GM12892 (cell line): ENCODE results near the gene EHBP1.

Experiments used
- POLR2AphosphoS5 ChIP-seq: IDR thresholded peaks from 2 replicates; pipeline ENCODE4 v1.6.1; 2011; ENCODE audit warnings: low read depth, low read length, control low read depth
- TAF1 ChIP-seq: IDR thresholded peaks from 2 replicates; pipeline ENCODE4 v1.6.1; 2011; ENCODE audit warnings: low read depth, mild to moderate bottlenecking, control low read depth, low read length, borderline replicate concordance

- TF ChIP-seq TAF1 (no peak), POLR2AphosphoS5 (no peak)
Observed at GRCh38 chr2:62663920-62664795, 41.4 kb upstream of the EHBP1 start.
